GM06990 (cell line): Measurements from ENCODE around the gene ACKR2.

Experiments used
- DNase-seq: peaks from one replicate; pipeline ENCODE4 v3.0.0-alpha.2; 2011; ENCODE audit not compliant: insufficient read length; ENCODE audit errors: extremely low read depth
- H3K27me3 ChIP-seq: replicated peaks from 2 replicates; pipeline ENCODE4 v1.6.0; 2011; ENCODE audit warnings: low read length; ENCODE audit not compliant: control insufficient read depth, insufficient read depth
- H3K36me3 ChIP-seq: 2 replicates; pipeline ENCODE4 v1.5.1; 2011; ENCODE audit warnings: low read length; ENCODE audit not compliant: control insufficient read depth, insufficient read depth
- H3K4me3 ChIP-seq: replicated peaks from 2 replicates; pipeline ENCODE4 v1.5.1; 2011; ENCODE audit warnings: low read depth, mild to moderate bottlenecking, control low read depth, low read length
- TF ChIP-seq, protein P1 (sequence below): IDR thresholded peaks from 2 replicates; pipeline ENCODE4 v1.5.1; 2011; ENCODE audit warnings: low read length, control low read depth, mild to moderate bottlenecking, inconsistent platforms; ENCODE audit not compliant: insufficient read depth, poor library complexity, severe bottlenecking

ACKR2 gene

DNA sequence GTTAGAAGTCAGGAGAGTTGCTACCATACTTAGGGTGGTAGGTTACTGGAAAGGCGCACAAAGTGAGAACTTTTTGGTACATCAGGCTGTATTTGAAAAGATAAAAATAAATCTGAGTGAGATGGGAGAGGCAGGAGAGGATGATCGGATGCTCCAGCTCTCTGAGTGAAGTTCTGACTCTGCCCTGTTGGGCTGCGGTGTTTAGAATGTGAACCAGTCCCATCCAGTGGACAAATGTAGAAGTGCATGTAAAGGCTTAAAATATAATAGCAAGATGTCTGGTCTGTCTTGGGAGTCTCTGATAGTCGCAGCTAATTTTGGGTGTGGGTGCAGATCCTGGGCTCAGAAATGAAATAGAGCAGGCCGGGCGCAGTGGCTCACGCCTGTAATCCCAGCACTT, 30.4 kb downstream of the ACKR2 start:
- no peaks in the 10 kb centered on the region for H3K36me3 ChIP-seq
- H3K27me3 ChIP-seq, result no peaks in the 10 kb centered on the region
- TF ChIP-seq, protein P1, sequence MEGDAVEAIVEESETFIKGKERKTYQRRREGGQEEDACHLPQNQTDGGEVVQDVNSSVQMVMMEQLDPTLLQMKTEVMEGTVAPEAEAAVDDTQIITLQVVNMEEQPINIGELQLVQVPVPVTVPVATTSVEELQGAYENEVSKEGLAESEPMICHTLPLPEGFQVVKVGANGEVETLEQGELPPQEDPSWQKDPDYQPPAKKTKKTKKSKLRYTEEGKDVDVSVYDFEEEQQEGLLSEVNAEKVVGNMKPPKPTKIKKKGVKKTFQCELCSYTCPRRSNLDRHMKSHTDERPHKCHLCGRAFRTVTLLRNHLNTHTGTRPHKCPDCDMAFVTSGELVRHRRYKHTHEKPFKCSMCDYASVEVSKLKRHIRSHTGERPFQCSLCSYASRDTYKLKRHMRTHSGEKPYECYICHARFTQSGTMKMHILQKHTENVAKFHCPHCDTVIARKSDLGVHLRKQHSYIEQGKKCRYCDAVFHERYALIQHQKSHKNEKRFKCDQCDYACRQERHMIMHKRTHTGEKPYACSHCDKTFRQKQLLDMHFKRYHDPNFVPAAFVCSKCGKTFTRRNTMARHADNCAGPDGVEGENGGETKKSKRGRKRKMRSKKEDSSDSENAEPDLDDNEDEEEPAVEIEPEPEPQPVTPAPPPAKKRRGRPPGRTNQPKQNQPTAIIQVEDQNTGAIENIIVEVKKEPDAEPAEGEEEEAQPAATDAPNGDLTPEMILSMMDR, result peak; percentile 59
- no peak overlapping the region; the same call in 1 of the 2 replicates for H3K4me3 ChIP-seq
- peak; percentile 25 for DNase-seq

DNA sequence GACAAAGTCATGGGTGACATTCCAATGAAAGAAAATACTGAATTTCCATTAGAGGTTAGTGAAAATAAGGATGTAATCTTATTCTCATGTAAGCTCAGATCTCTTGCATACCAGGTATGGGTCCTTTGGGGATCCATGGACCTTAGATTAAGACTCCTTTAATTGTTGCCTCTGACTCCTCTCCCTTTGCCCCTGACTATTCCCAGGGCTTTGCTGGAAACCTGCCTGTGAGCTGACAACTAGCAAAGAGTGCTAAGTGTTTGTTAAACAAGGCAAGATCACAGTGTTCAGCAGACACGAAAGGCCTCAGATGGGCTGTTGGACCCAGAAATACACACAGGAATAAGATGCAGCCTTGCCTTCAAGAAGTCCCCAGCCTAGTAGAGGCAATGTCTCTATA, 32.1 kb downstream of the ACKR2 start:
- Histone ChIP-seq H3K36me3 (no peaks in the 10 kb centered on the region), H3K4me3 (no peak overlapping the region), H3K27me3 (no peaks in the 10 kb centered on the region)
- no peak for DNase-seq
- TF ChIP-seq, protein P1, result no peak

- TF ChIP-seq, protein P1, result no peak
- Histone ChIP-seq H3K27me3 (no peaks in the 10 kb centered on the region), H3K36me3 (no peaks in the 10 kb centered on the region), H3K4me3 (no peak overlapping the region)
- DNase-seq, result no peak
Observed at GRCh38 chr3:42843713-42844411, 34.6 kb downstream of the ACKR2 start.

DNA sequence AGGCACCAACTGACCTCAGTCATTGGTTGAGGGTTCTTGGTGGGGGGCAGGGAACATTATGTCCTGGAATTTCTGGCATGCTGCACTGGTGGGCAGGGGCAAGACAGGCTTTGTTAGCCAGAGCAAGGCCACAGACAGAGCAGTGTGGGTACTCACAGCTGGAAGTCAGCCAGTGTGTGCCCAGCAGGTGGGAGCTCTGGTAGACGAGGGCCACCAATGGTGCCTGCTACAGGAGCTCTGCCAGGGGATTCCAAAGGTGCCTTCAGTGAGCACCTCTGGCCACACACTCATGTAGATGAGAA, 35.1 kb downstream of the ACKR2 start:
- no peak for DNase-seq
- TF ChIP-seq, protein P1, result no peak
- Histone ChIP-seq H3K4me3 (no peak overlapping the region), H3K27me3 (no peaks in the 10 kb centered on the region), H3K36me3 (no peaks in the 10 kb centered on the region)

DNA sequence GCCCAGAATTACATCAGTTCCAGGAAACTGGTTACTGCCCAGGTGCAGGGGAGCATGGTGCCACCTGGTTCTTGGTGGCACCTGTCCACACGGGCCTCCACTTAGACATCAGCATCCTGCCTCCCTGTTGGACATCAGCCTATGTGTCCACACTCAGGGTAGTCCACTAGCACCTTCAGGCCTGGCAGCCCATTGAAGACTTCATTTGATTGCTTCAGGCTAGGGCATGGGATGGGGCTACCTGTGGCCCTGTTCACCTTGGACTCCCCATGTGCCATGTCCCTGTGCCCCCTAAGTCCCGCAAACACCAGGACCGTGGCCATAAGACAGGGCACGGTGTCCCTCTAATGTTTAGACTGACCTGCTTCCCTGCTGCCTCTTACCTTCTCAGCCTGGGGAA, 35.6 kb downstream of the ACKR2 start:
- H3K36me3 ChIP-seq, result no peaks in the 10 kb centered on the region
- no peak for DNase-seq
- TF ChIP-seq, protein P1, result no peak
- no peak overlapping the region for H3K4me3 ChIP-seq
- no peaks in the 10 kb centered on the region for H3K27me3 ChIP-seq
